Activated naive CD4-positive, alpha-beta T cell treated with anti-CD3 and anti-CD28 coated beads, Interleukin-2, amount 50 U/mL, for 72 hours (primary cell): Measurements from ENCODE around the gene RNF41. TPM values are rescaled to one million over a fixed set of nuclear protein-coding genes. Genes with fewer than 3 reads are reported as not detected.

ENCODE experiments used
- ATAC-seq, 2 donors: fragments of 150-1000 bp; cut with Tn5 transposase; 2 replicates each; pipeline ENCODE4 v1.10.0; 2021; ENCODE audit warnings: mild to moderate bottlenecking in 2 of 2, moderate library complexity in 2 of 2
- DNase-seq, 2 donors: peaks; one replicate each; pipeline ENCODE4 v3.0.0; 2021 to 2022; ENCODE audit warnings: low spot score in 2 of 2
- H3K27ac Mint-ChIP-seq, 2 donors: one replicate each; pipeline ENCODE4 v1.8.0; 2022; ENCODE audit warnings: mild to moderate bottlenecking in 2 of 2, mixed read lengths in 2 of 2
- H3K36me3 Mint-ChIP-seq, 2 donors: one replicate each; pipeline ENCODE4 v1.8.0; 2022; ENCODE audit warnings: mixed read lengths in 2 of 2
- H3K9me3 Mint-ChIP-seq, 2 donors: one replicate each; pipeline ENCODE4 v1.8.0; 2022; ENCODE audit warnings: mixed read lengths in 2 of 2
- total RNA-seq, 2 donors: library from RNA; stranded (reverse); gene quantifications; one replicate each; pipeline ENCODE4 v1.2.3, GENCODE V29; 2022

The RNF41 gene
- total RNA-seq, 2 donors from 2014 or later: 33.4 to 39.0 TPM

GRCh38 chr12:56255671-56256070 is 33.9 kb upstream of the RNF41 start:
- no peaks in the 10 kb centered on the region for H3K9me3 Mint-ChIP-seq
- peaks cover 0 to 12% of the 10 kb centered on the region in 2 donors for H3K36me3 Mint-ChIP-seq
- DNase-seq (no peak), ATAC-seq (no peak)
- H3K27ac Mint-ChIP-seq: peak overlapping the region in 1 of 2 donors; percentile 53

DNA sequence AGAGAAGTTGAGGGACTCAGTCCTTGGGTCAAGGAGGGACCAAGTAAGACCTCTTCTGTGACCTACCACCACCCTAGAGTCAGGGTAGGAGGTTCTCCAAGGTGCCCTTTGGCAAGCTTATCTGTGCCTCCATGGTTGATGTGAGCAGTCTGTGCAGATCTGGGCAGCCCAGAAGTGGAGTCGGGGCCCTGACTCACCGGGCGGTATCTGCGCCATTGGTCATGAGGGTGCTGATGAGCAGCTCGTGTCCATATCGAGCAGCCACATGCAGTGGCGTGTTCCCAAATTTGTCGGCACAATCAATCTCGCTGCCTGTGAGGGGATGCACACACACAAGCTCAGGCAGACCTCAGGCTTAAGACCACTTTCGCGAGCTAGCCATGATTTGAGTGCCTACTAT is 31.4 kb upstream of the RNF41 start:
- Mint-ChIP-seq H3K27ac (peak overlapping the region in 1 of 2 donors; percentile 38), H3K36me3 (peaks cover 0 to 12% of the 10 kb centered on the region in 2 donors), H3K9me3 (no peaks in the 10 kb centered on the region)
- no peak for ATAC-seq
- DNase-seq: no peak

DNA sequence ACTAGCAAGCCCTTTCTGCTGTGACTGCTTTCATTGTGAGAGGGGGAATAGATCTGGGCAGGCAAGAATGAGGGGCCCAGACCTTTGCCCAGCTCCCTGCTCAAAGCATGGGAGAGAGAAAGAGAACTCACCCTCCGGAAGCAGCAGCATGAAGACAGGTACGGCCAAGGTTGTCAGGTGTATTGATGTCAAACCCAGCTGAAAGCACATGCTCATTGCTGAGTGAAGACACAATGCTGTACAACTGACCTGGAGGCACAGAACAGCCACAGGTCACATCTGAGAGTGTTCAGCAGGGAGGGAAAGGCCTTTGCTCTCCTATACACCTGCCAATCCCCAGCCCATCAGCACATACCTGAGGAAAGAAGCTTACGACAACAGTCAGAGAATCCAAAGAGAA is 30.9 kb upstream of the RNF41 start:
- H3K27ac Mint-ChIP-seq: no peak overlapping the region
- ATAC-seq (no peak), DNase-seq (no peak)
- peaks cover 0 to 12% of the 10 kb centered on the region in 2 donors for H3K36me3 Mint-ChIP-seq
- no peaks in the 10 kb centered on the region for H3K9me3 Mint-ChIP-seq

DNA sequence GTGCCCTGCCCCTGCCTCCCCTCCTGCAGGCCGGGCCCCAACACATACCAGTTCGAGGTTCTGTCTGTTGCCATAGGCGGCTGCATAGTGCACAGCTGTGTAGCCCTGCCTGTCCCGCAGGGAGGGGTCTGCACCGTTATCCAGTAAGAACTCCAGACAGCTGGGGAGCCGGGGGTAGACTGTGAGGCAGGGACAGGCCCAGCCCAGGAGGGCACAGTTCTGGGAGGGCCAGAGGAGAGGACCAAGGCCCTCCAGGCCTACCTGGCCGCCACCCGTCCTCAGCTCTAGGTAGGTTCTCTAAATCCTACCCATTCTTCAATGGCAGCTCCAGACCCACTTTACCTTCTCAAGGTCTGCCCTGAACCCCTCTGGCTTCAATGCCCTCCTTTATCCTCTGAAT is 27.0 kb upstream of the RNF41 start:
- no peak for DNase-seq
- Mint-ChIP-seq H3K9me3 (no peaks in the 10 kb centered on the region), H3K36me3 (peaks cover 0 to 5% of the 10 kb centered on the region in 2 donors), H3K27ac (no peak overlapping the region)
- ATAC-seq: no peak

GRCh38 chr12:56247923-56248322 is 26.2 kb upstream of the RNF41 start:
- ATAC-seq (no peak), DNase-seq (no peak)
- no peaks in the 10 kb centered on the region for H3K36me3 Mint-ChIP-seq
- H3K9me3 Mint-ChIP-seq: no peaks in the 10 kb centered on the region
- no peak overlapping the region for H3K27ac Mint-ChIP-seq

DNA sequence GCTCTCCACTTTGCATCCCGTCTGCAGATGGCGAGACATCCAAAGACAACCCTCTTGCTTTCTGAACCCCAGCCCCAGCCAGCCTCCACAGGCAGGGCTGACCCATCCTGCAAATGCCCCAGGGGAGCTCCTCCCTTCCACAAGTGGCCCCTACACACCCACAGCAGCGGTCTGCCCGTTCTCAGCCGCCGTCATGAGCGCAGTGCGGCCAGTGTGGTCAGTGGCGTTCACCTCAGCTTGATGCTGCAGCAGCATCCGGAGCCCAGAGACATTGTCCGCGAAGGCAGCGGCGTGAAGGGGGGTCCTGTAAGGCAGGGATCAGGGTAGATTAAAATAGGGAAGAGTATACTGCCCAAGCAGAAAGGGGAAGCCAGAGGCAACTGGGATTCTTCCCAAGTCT is 22.8 kb upstream of the RNF41 start:
- Mint-ChIP-seq H3K9me3 (no peaks in the 10 kb centered on the region), H3K36me3 (no peaks in the 10 kb centered on the region), H3K27ac (peak overlapping the region in 1 of 2 donors; percentile 85)
- ATAC-seq (no peak), DNase-seq (no peak)

DNA sequence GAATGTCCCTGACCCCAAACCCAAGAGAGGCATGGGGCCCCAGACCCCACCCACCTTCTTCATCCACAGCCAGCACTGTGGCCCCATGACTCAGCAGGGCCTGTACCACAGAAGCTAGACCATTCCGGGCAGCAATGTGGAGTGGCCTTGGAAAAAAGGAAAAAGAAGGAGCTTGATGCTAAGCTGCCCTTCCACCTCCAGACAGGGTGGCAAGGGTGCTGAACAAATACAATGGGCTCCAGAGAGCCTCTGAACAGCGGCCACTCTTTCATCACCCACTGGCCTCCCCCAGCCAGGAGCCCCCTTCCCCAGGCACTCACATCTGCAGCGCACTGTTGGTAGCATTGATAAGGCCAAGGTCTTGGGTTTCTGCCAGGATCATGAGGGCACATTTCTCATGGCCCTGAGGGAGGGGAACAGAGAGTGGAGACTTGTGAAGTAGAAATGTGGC is 22.0 kb upstream of the RNF41 start:
- DNase-seq (no peak), ATAC-seq (no peak)
- peak overlapping the region in 1 of 2 donors; percentile 52 for H3K27ac Mint-ChIP-seq
- no peaks in the 10 kb centered on the region for H3K36me3 Mint-ChIP-seq
- H3K9me3 Mint-ChIP-seq: no peaks in the 10 kb centered on the region

- H3K36me3 Mint-ChIP-seq: no peaks in the 10 kb centered on the region
- no peaks in the 10 kb centered on the region for H3K9me3 Mint-ChIP-seq
- peak overlapping the region in 1 of 2 donors; percentile 44 for H3K27ac Mint-ChIP-seq
- ATAC-seq: no peak
- no peak for DNase-seq
These were observed 21.3 kb upstream of the RNF41 start for GRCh38 chr12:56242986-56243385.

DNA sequence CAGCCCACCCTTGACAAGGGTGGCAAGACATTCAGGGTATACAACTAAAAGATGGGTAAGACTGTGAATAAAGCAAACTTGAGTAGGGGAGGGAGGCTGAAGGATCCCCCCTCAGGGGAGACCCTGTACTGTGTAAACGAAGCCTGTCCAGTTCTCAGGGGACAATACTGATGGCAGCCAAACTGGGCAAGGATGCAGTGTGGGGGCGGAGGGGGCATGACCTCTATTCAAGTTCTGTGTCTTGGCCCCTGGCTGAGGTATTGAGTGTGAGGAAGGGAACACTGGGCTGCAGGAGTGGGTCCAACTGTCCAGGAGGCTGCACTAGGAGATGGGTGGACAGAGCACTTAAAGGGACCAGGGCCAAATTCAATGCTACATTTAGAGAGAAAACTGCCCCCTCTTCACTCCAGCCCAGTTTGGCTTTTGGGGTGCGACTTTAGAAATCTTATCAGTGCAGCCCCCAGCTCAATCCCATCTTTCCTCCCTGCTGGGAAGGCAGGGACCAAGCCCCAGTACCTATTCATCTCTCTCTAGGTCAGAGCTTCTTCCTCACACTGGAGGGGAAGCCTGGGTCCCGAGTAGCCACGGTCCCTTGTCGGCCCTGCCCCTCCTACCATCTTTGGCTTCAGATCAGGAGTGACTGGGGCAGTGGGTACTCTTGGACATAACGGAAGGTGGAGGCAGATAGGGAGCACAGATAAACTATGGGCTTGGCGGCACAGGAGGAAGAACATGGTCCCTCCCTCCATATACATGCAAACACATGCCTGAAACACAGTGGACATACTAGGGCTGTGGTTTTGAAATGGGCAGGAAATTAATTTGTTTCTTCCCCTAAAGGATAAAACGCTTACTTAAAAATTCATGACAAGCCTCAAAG is 19.9 kb upstream of the RNF41 start:
- no peak for ATAC-seq
- H3K9me3 Mint-ChIP-seq: no peaks in the 10 kb centered on the region
- H3K36me3 Mint-ChIP-seq: no peaks in the 10 kb centered on the region
- no peak for DNase-seq
- H3K27ac Mint-ChIP-seq: peak overlapping the region; percentile 39 to 44

GRCh38 chr12:56237552-56237951 is 15.8 kb upstream of the RNF41 start:
- H3K27ac Mint-ChIP-seq: no peak overlapping the region
- H3K9me3 Mint-ChIP-seq: no peaks in the 10 kb centered on the region
- H3K36me3 Mint-ChIP-seq: no peaks in the 10 kb centered on the region
- no peak for ATAC-seq
- DNase-seq: no peak

- no peak for ATAC-seq
- Mint-ChIP-seq H3K36me3 (no peaks in the 10 kb centered on the region), H3K27ac (no peak overlapping the region), H3K9me3 (no peaks in the 10 kb centered on the region)
- no peak for DNase-seq
These were observed 15.3 kb upstream of the RNF41 start for GRCh38 chr12:56236985-56237384.

DNA sequence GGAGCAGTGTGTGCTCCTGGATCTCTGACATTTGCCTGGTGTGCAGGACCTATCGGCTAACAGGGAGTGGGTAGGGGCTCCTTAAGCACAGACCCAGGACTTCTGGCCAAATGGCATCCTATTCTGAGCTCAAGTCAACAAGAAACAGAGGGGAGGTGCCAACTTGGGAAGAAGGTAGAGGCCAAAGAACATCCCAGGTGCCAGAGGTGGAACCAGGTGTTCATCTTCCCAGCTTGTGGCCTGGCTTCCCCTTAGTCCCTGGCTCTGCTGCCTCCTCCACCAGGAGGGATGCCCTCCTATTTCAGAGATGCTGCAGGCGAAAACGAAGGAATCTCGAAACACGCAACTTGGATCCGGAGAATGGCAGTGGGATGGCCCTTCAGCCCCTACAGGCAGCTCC is 14.4 kb upstream of the RNF41 start:
- H3K27ac Mint-ChIP-seq: peak overlapping the region in 1 of 2 donors; percentile 44
- DNase-seq (no peak), ATAC-seq (no peak)
- H3K36me3 Mint-ChIP-seq: no peaks in the 10 kb centered on the region
- H3K9me3 Mint-ChIP-seq: no peaks in the 10 kb centered on the region

GRCh38 chr12:56234746-56235436 is 13.2 kb upstream of the RNF41 start:
- no peaks in the 10 kb centered on the region for H3K36me3 Mint-ChIP-seq
- ATAC-seq (no peak), DNase-seq (no peak)
- no peaks in the 10 kb centered on the region for H3K9me3 Mint-ChIP-seq
- H3K27ac Mint-ChIP-seq: peak overlapping the region in 1 of 2 donors; percentile 28

DNA sequence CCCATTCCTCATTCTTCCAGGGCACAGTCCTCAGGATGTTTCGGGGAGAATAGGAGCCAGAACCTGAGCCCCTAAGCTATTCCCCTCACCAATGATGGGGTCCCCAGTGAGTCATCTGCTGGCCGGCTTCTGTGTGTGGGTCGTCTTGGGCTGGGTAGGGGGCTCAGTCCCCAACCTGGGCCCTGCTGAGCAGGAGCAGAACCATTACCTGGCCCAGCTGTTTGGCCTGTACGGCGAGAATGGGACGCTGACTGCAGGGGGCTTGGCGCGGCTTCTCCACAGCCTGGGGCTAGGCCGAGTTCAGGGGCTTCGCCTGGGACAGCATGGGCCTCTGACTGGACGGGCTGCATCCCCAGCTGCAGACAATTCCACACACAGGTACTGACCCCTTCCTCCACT is 9.5 kb upstream of the RNF41 start:
- no peaks in the 10 kb centered on the region for H3K36me3 Mint-ChIP-seq
- ATAC-seq (no peak), DNase-seq (no peak)
- H3K9me3 Mint-ChIP-seq: no peaks in the 10 kb centered on the region
- no peak overlapping the region for H3K27ac Mint-ChIP-seq

GRCh38 chr12:56230432-56231183 is 8.9 kb upstream of the RNF41 start:
- no peak for DNase-seq
- Mint-ChIP-seq H3K9me3 (no peaks in the 10 kb centered on the region), H3K27ac (no peak overlapping the region), H3K36me3 (no peaks in the 10 kb centered on the region)
- no peak for ATAC-seq

DNA sequence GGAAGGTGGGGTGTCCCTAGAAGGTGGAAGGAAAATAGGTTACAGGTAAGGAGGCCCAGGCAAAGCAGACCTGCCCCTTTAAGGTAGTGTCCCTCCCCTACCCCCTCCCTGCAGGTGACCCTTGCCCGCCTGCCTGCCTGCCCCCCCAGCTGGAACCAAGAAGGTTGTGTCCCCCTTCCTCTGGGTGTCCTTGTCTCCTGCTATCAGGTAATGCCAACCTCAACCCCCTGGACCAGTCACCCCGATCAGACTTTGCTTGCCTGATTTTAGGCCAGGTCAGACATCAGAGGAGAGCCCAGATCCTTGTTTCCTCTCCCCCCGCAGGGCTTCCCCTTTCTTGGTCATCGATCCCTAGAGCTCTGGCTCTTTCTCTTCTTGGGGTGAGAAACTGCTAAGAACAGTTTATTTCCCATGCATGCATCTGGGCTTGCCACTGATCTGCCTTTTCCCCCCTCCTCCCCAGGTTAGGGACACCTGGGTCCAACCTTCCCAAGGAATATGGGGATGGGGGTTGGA is 8.3 kb upstream of the RNF41 start, which contains the start of gene SLC39A5:
TSS of gene SLC39A5 (plus strand) at position 136 of the 516 bp plus-strand sequence. CDS start 1,224 bp downstream, outside the sequence.
- Mint-ChIP-seq H3K27ac (no peak within 1 kb of the TSS), H3K9me3 (no peaks in the 10 kb centered on the region), H3K36me3 (no peaks in the 10 kb centered on the region)
- DNase-seq: no peak
- ATAC-seq: no peak

GRCh38 chr12:56229082-56229481 is 7.4 kb upstream of the RNF41 start:
- H3K27ac Mint-ChIP-seq: no peak overlapping the region
- no peaks in the 10 kb centered on the region for H3K9me3 Mint-ChIP-seq
- ATAC-seq (no peak), DNase-seq (no peak)
- H3K36me3 Mint-ChIP-seq: no peaks in the 10 kb centered on the region
